Measurements from ENCODE around the gene MACROH2A1. TPM values are rescaled to one million over a fixed set of nuclear protein-coding genes. Genes with fewer than 3 reads are reported as not detected.

The MACROH2A1 gene
- total and polyA plus RNA-seq, 9 of the 15 experiments (the other 6 are each of a cell fraction or from before 2014, with no cell fraction given) = 44.9 to 289 (median 193) TPM

GRCh38 chr5:135341696-135342550 lies 57.1 kb downstream of the MACROH2A1 start:
- CTCF ChIA-PET (ENCODE audit: low intra/inter-chr PET ratio) = no interaction called here
- H3K4me3 ChIP-seq = no peak overlapping the region
- WGBS (ENCODE audit: insufficient coverage, low coverage, missing lambda C conversion rate) = 82% methylated on average over 7 of the region's 7 CpGs
- no TSS peak for BruUV-seq (replicated peaks)
- H3K27me3 ChIP-seq (ENCODE audit: control insufficient read depth in 2 of 2, insufficient read depth in 2 of 2, low read length in 2 of 2) = no peaks in the 10 kb centered on the region
- no peaks in the 10 kb centered on the region for H4K20me1 ChIP-seq (replicated peaks; ENCODE audit: control insufficient read depth, insufficient read depth, low read length)
- intact Hi-C loops (cut with micrococcal nuclease) = no loop called here
- H3K9me1 ChIP-seq (ENCODE audit: control insufficient read depth, insufficient read depth, low read length) = no peaks in the 10 kb centered on the region
- in situ Hi-C loops (cut with MboI) = no loop called here
- no peak for TF ChIP-seq ZNF785 (CRISPR knock-in tag; IDR thresholded peaks at IDR 0.05)
- TF ChIP-seq POLR2G (IDR thresholded peaks at IDR 0.05; ENCODE audit: low read depth, low read length) = 0 out of 2 replicates have a peak, but pooled peaks have one; percentile 4
- POLR2A ChIA-PET = interaction anchor here (0.9 kb wide), 1 partner anchor 93 kb away, joined by 6 read pairs; no protein-coding TSS in a partner anchor
- no peak overlapping the region for H3K4me2 ChIP-seq (ENCODE audit: insufficient read depth, low read length)
- FAIRE-seq (no peak), DNase-seq (ENCODE audit: extremely low read depth in 1 of 4, low spot score in 3 of 4) (no peak), ATAC-seq (no peak)
- no peak overlapping the region for H3K9ac ChIP-seq (ENCODE audit: insufficient read depth in 1 of 2, low read depth in 2 of 2, low read length in 2 of 2)
- H3K9me3 ChIP-seq (replicated peaks; ENCODE audit: control insufficient read depth, insufficient read depth, low read depth, low read length) = no peaks in the 10 kb centered on the region
- H3K79me2 ChIP-seq (ENCODE audit: control insufficient read depth, insufficient read depth, low read length) = no peaks in the 10 kb centered on the region
- no peaks in the 10 kb centered on the region for H3K4me1 ChIP-seq (replicated peaks in 1 of 2; ENCODE audit: control insufficient read depth in 2 of 2, insufficient read depth in 2 of 2, low read length in 2 of 2)
- no peak overlapping the region for H2AFZ ChIP-seq (ENCODE audit: low read depth, low read length)
- no peak overlapping the region for H3K27ac ChIP-seq (ENCODE audit: extremely low read depth, low read depth, low read length)
- peaks cover 99% of the 10 kb centered on the region; the same call in 2 of the 3 replicates for H3K36me3 ChIP-seq (ENCODE audit: control insufficient read depth, insufficient read depth, low read length)

- no peak overlapping the region for H2AFZ ChIP-seq (ENCODE audit: low read depth, low read length)
- H4K20me1 ChIP-seq (replicated peaks; ENCODE audit: control insufficient read depth, insufficient read depth, low read length) = no peaks in the 10 kb centered on the region
- no peaks in the 10 kb centered on the region for H3K9me3 ChIP-seq (replicated peaks; ENCODE audit: control insufficient read depth, insufficient read depth, low read depth, low read length)
- H3K9ac ChIP-seq (ENCODE audit: insufficient read depth in 1 of 2, low read depth in 2 of 2, low read length in 2 of 2) = no peak overlapping the region
- DNase-seq (ENCODE audit: extremely low read depth in 1 of 4, low spot score in 3 of 4) (no peak), ATAC-seq (no peak), FAIRE-seq (no peak)
- H3K36me3 ChIP-seq (ENCODE audit: control insufficient read depth, insufficient read depth, low read length) = peaks cover 99% of the 10 kb centered on the region; the same call in 2 of the 3 replicates
- in situ Hi-C loops (cut with MboI) = no loop called here
- no peak overlapping the region for H3K4me2 ChIP-seq (ENCODE audit: insufficient read depth, low read length)
- H3K4me3 ChIP-seq = no peak overlapping the region
- intact Hi-C loops (cut with micrococcal nuclease) = no loop called here
- no peaks in the 10 kb centered on the region for H3K79me2 ChIP-seq (ENCODE audit: control insufficient read depth, insufficient read depth, low read length)
- BruUV-seq (replicated peaks) = no TSS peak
- no peaks in the 10 kb centered on the region for H3K9me1 ChIP-seq (ENCODE audit: control insufficient read depth, insufficient read depth, low read length)
- ChIA-PET CTCF (ENCODE audit: low intra/inter-chr PET ratio) (no interaction called here), POLR2A (interaction anchor here (0.7 to 1.3 kb wide), 2 partner anchors 8 to 19 kb away, joined by 3 to 4 read pairs; no protein-coding TSS in a partner anchor)
- H3K27ac ChIP-seq (ENCODE audit: extremely low read depth, low read depth, low read length) = no peak overlapping the region
- no peaks in the 10 kb centered on the region for H3K27me3 ChIP-seq (ENCODE audit: control insufficient read depth in 2 of 2, insufficient read depth in 2 of 2, low read length in 2 of 2)
- no peaks in the 10 kb centered on the region for H3K4me1 ChIP-seq (replicated peaks in 1 of 2; ENCODE audit: control insufficient read depth in 2 of 2, insufficient read depth in 2 of 2, low read length in 2 of 2)
- WGBS (ENCODE audit: insufficient coverage, low coverage, missing lambda C conversion rate) = 97% methylated on average over 5 of the region's 5 CpGs
- TF ChIP-seq, protein P1, sequence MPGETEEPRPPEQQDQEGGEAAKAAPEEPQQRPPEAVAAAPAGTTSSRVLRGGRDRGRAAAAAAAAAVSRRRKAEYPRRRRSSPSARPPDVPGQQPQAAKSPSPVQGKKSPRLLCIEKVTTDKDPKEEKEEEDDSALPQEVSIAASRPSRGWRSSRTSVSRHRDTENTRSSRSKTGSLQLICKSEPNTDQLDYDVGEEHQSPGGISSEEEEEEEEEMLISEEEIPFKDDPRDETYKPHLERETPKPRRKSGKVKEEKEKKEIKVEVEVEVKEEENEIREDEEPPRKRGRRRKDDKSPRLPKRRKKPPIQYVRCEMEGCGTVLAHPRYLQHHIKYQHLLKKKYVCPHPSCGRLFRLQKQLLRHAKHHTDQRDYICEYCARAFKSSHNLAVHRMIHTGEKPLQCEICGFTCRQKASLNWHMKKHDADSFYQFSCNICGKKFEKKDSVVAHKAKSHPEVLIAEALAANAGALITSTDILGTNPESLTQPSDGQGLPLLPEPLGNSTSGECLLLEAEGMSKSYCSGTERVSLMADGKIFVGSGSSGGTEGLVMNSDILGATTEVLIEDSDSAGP (CRISPR knock-in tag; IDR thresholded peaks at IDR 0.05) = no peak
- no peak for TF ChIP-seq CREM (IDR thresholded peaks at IDR 0.05; ENCODE audit: low read depth)
- TF ChIP-seq SREBF1 (IDR thresholded peaks at IDR 0.05; ENCODE audit: borderline replicate concordance, low read depth, low read length) = no peak
- TF ChIP-seq SUPT5H (IDR thresholded peaks at IDR 0.05) = no peak
- no peak for TF ChIP-seq SP2 (IDR thresholded peaks at IDR 0.05; ENCODE audit: extremely low read depth, low read depth, low read length, poor library complexity, severe bottlenecking)
- TF ChIP-seq ZNF384 (IDR thresholded peaks at IDR 0.05; ENCODE audit: low read depth, low read length) = no peak
- TF ChIP-seq TFAM (CRISPR knock-in tag; conservative IDR thresholded peaks at IDR 0.05) = no peak
- no peak for TF ChIP-seq SNIP1 (IDR thresholded peaks at IDR 0.05; ENCODE audit: low read depth)
- no peak for TF ChIP-seq ELF1 (tag; IDR thresholded peaks at IDR 0.05)
- TF ChIP-seq, protein P2, sequence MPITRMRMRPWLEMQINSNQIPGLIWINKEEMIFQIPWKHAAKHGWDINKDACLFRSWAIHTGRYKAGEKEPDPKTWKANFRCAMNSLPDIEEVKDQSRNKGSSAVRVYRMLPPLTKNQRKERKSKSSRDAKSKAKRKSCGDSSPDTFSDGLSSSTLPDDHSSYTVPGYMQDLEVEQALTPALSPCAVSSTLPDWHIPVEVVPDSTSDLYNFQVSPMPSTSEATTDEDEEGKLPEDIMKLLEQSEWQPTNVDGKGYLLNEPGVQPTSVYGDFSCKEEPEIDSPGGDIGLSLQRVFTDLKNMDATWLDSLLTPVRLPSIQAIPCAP (CRISPR knock-in tag; IDR thresholded peaks at IDR 0.05; ENCODE audit: borderline replicate concordance) = no peak
- TF ChIP-seq BCOR (IDR thresholded peaks at IDR 0.05) = no peak
These were observed 57.9 kb downstream of the MACROH2A1 start for GRCh38 chr5:135341016-135341666.

All from K562 (cell line).